GM18907 (cell line): ENCODE measurements around the gene WDR27.
"Not testable (repeated sequence)": the region's sequence is repeated elsewhere in the genome, so short reads cannot be mapped to it uniquely, and the experiment has no call there.

ENCODE experiments used
- ATAC-seq: cut with Tn5 transposase; IDR thresholded peaks from one replicate; pipeline ENCODE4 v1.9.1; 2021; ENCODE audit warnings: mild to moderate bottlenecking, moderate library complexity; ENCODE audit not compliant: unreplicated experiment

Gene WDR27

DNA sequence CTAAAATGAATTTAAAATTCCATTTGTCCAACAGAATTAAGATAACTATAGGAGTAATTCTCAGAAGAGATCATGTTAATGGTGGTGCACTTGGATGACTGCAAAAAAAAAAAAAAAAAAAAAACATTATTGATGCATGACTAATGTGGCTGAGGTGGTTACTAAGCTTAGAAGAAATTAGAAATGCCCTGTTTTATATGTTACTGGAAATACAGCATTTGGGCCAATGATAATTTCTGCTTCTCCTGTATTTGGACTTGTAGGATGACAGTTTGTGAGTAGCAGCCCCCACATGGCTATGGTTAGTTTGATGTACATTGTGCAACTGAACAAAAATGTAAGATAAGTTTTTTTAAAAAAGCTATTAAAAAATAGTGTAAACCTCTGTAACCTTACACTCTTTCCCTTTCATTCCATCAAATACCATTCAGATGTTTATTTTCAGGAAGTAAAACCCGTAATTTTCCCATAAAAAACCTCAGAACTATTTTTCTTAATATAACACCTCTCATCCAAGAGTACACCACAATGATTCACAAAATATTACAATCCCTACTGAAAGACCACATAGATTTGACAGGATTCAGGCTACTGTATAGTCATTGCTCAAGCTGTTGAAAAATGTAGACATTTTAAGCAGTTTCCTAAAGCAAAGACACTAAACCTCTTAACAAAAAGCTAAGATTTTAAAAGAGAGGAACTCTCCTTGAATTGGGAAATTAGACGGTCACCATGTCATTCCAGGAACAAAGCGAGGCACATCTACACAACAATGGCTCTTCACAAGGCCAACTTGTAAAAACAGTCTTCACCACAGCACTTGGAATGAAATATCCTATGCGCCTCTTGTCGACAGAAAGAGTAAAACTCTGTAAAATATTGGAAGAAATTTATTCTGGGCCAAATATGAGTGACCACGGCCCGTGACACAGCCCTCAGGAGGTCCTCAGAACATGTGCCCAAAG is 83.0 kb downstream of the WDR27 start:
- no peak for ATAC-seq

GRCh38 chr6:169617562-169617961 is 84.3 kb downstream of the WDR27 start:
- ATAC-seq, result no peak

GRCh38 chr6:169608609-169609008 is 93.2 kb downstream of the WDR27 start:
- ATAC-seq, result not testable (repeated sequence)

- no peak for ATAC-seq
Measured at GRCh38 chr6:169604076-169604475, 97.8 kb downstream of the WDR27 start.

DNA sequence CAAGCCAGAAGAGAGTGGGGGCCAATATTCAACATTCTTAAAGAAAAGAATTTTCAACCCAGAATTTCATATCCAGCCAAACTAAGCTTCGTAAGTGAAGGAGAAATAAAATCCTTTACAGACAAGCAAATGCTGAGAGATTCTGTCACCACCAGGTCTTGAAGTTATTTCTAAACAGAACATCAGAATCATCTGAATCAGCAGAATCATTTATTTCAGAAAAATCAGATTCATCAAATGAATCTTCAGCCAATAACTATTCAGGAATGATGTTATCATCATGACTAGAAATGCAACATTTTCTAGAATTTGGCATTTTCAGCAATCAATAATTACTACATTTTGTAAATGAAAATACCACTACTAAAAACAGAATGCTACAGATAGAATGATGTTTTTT is 100.7 kb downstream of the WDR27 start:
- not testable (repeated sequence) for ATAC-seq

DNA sequence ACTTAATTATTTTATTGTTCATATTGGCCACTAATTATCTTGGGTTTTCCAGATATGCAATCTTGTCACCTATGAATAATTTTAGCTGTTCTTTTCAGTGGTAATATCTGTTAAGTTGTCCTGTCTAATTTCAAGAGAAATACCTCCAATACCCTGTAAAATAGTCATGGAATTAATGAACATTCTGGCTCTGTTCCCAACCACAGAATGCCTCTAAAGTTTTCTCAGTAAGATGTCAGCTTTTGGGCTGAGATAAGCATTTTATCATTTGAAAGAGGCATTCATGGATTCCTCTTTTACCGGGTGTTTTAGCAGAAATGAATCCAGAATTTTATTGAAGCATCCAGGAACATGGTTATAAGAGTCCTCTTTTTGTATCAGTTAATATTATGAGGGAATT is 109.3 kb downstream of the WDR27 start:
- no peak for ATAC-seq

DNA sequence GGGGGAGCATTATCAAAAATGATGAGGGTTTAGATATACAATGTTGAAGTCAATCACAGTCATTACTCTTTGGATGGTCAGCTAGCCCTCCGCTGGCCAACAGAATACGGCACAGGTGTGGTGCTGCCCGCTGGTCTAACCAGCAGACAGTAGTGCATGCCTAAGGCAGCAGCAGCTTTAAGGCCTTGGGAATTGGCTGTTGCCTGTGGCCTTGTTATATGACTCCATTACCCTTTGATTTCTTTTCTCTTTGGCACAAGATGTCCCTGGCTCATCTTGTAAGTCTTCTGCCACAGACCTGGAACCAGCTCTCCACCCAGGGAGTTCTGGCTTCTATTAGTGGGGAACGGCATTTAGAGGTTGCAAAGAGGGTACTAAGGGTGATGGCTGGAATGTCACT is 110.2 kb downstream of the WDR27 start:
- ATAC-seq, result no peak

DNA sequence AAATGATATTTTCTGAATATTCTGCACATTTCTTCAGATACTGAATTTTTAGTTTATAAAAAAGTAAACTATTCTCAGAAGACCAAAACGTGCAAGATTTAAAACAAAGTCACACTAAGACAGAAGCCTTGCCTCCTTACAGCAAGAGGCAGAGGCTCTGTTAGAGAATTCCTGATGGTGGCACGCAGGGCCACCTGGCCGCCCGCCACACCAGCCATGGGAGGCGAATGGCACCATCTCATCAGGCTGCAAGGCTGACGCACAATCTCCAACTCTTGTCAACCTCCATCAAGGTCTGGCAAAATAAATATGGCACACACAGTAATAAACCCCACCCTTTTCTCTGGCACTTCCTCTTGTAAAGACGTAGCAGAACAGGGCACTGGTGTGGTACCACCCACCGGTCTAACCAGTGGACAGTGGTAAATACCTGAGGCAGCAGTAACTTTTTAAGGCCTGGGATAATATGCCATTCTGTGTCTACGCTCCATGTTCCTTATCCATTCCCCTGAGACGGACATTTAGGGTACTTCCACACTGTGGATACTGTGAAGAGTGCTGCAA is 111.4 kb downstream of the WDR27 start:
- ATAC-seq, result no peak

DNA sequence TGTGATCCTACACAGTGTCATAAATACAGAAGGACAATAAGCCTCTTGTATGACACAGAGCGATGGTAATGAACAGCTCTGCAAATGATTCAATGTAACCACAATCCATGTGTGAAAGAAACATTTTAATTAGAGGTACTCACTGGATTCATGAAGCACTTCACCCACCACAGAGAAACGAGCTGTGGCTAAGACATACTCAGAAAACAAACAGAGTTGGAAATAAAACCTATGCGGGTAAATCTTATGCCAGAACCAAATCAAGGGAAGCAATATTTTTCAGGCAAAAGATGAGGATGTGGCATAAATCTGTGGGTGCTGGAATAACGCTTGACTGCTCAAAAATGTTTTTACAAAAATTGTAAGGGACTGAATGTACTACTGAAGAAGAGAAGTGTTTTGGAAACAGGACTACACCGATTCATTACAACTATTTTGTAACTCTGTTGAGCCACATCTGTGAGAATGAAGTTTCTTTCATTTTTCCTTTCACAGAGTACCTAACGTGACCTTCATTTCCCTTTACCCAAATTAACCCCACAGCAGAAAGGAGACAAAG is 112.1 kb downstream of the WDR27 start:
- ATAC-seq, result peak; percentile 76

GRCh38 chr6:169589293-169589692 is 112.5 kb downstream of the WDR27 start:
- ATAC-seq, result peak; percentile 80

- ATAC-seq, result no peak
Measured at GRCh38 chr6:169587975-169588374, 113.9 kb downstream of the WDR27 start.

DNA sequence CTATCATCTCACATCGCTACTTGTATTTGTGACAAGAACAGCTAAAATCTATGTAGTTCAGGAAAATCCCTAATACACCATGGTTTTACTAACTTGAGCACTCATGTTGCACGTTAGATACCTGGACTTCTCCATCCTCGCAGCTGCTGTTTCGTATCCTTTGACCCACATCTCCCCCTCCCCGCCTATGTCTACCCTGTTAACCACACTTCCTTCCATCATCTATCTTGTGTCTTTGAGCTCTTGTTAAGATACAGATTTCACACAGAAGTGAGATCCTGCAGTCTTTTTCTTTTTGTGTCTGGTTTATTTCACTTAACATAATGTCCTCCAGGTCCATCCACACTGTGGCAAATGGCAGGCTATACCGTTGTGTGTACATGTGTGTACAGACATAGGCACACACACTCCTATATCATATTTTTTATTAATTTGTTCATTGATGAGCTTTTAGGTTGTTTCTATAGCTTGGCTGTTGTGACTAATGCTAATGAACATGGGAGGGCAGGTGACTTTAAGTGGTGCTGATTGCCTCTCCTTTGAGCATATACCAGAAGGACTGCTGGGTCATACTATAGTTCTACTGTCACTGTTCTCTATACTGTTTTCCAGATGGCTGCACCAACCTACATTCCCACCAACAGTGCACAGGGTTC is 117.8 kb downstream of the WDR27 start:
- ATAC-seq, result peak; percentile 72

DNA sequence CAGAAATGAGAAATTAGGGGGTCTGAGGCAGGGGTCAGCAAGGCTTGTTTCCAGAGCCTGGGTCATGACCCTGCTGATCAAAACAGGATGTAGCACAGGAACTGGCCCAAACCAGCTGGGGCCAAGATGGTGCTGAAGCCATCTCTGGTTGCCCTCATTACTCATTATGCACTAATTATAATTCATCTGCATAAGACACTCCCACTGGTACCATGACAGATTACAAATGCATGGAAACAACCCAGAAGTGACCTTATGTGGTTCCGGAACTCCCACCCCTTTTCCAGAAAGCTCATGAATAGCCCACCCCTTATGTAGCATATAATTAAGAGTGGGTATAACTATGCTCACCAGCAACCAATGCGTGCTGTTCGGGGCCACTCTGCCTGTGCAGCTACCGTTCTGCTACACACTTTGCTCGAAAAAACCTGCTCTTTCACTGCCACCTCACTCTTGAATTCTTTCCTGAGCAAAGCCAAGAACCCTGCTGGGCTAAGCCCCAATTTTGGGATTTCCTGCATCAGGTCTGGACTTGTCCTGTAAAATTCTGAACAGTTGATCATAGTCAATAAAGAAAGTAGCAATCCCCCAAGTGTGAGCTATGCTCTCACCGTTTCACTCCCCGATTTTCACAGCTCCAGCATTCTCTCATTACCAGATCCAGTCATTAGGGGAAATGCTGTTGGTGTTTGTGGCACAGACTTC is 122.3 kb downstream of the WDR27 start:
- no peak for ATAC-seq

GRCh38 chr6:169577974-169578373 is 123.9 kb downstream of the WDR27 start:
- no peak for ATAC-seq

DNA sequence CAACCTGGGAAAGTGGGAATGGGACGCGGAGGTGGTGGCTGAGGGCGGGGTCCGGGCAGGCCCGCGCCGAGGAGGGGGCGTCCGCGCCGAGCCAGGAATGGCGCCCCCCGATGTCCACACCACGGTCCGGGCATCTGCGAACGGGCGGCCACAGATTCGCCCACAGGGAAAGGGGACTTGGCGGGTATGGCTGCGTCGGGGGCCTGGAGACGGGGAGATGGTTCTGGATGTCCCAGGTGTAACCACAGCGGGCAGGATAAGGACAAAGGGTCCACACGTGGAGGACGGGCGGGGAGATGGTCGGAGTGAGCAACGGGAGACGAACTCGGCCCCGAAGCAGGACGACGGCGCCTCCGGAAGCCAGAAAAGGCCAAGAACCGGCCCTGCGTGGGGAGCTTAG is 124.6 kb downstream of the WDR27 start:
- ATAC-seq, result no peak

- ATAC-seq, result no peak
Measured at GRCh38 chr6:169575821-169576220, 126.0 kb downstream of the WDR27 start.

DNA sequence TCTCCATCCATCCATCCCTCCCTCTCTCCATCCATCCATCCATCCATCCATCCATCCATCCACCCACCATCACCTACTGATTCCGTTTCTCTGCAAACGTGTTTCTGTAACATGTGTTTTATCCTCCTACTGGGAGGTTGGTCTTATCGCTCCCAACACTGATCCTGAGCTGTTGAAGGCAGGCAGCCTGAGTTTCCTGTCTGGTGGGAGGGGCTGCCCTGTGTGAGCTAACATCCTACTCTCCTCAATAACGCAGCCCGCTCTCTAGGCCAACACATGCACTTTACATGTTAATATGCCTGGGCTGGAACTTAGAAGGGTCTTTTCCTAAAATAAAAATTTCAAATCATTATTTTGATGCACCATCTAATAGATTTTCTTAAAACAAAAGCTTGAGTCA is 126.5 kb downstream of the WDR27 start:
- no peak for ATAC-seq

DNA sequence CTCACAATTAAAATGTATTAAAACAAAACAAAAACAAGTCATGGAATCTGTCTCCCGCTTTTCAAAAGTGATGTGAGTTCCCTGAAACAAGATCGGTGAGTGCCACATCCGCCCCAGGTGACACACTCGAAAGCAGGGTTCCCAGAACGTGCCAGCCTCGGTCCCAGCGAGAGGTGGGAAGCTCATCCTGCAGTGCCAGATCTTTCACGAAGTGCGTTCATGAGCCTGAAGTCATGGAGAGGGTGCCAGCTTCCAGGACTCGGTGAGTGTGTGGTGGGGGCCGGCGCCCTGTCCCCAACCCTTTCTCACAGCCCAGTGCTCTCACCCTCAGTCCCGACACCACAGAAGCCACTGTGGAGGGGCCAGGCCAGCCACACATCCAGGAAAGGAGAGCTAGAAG is 127.4 kb downstream of the WDR27 start:
- no peak for ATAC-seq

DNA sequence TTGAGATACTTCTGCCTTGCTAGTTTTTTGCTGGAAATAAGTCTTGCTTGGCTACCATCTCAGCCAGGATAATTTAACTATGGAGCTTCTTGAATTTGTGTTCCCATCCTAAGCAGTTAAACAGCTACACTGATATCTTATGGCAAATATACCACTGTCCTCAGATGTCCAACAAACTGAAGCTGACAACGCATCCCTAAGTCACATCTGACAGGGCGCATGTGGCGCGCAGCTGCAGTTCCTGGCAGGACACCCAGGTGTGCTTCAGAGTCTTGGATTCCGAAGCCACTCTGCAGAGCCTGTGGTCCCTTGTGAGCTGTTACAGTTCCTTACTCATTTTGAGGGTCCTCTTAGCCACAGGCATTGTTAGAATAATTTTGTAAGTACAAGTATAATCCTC is 127.9 kb downstream of the WDR27 start:
- no peak for ATAC-seq

DNA sequence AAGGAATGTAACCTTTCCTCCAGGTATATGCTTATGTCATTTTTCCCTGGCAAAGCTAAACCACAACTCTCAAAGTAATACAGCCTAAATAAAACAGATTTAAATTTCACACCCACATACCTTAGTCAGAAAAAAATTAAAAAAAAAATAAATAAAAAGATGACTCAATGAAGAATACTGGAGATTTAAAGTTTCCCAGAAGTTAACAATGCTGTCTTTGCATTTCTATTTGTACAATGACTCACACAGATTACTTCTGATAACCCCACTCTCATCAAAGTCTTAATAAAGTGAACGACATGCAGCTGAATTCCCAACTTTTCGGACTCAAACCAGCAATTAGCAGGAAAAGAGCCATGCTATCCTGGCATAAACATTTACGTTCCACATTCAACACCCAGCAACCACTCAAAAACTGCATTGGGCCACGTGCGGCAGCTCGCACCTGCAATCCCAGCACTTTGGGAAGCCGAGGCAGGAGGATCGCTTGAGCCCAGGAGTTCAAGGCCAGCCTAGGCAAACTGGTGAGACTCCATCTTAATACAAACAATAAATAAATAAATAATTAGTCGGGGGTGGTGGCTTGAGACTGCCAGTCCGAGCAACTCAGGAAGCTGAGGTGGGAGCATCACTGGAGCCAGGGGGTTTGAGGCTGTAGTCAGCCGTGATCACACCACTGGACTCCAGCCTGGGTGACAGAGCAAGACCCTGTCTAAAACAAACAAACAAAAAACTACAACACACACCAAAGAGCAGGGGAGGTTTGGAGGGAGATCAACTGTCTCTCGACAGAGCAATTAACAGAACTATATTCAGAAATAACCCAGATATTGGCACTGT is 130.5 kb downstream of the WDR27 start:
- no peak for ATAC-seq
